ENCODE data around the gene MAP2K6.

MAP2K6 gene

GRCh38 chr17:69539781-69540319 lies 125.4 kb downstream of the MAP2K6 start:
- no peak for DNase-seq

- DNase-seq = no peak
These were observed 125.9 kb downstream of the MAP2K6 start for GRCh38 chr17:69540356-69540755.

- no peak for DNase-seq
These were observed 132.7 kb downstream of the MAP2K6 start for GRCh38 chr17:69547230-69547629.

GRCh38 chr17:69547947-69548346 lies 133.4 kb downstream of the MAP2K6 start:
- DNase-seq = no peak

GRCh38 chr17:69551212-69552010 lies 136.9 kb downstream of the MAP2K6 start:
- no peak for DNase-seq

GRCh38 chr17:69552986-69553667 lies 138.6 kb downstream of the MAP2K6 start:
- DNase-seq = no peak

GRCh38 chr17:69555056-69555455 lies 140.6 kb downstream of the MAP2K6 start:
- no peak for DNase-seq

GRCh38 chr17:69557339-69557738 lies 142.8 kb downstream of the MAP2K6 start:
- no peak for DNase-seq

GRCh38 chr17:69558796-69559195 lies 144.3 kb downstream of the MAP2K6 start:
- no peak for DNase-seq

GRCh38 chr17:69560987-69561441 lies 146.5 kb downstream of the MAP2K6 start:
- DNase-seq = no peak

GRCh38 chr17:69561462-69561861 lies 147.0 kb downstream of the MAP2K6 start:
- DNase-seq = no peak

- DNase-seq = no peak
These were observed 150.9 kb downstream of the MAP2K6 start for GRCh38 chr17:69565447-69565846.

- DNase-seq = no peak
These were observed 152.6 kb downstream of the MAP2K6 start for GRCh38 chr17:69567130-69567529.

GRCh38 chr17:69572747-69573146 lies 158.2 kb downstream of the MAP2K6 start:
- DNase-seq = no peak

- DNase-seq = no peak
These were observed 158.9 kb downstream of the MAP2K6 start for GRCh38 chr17:69573396-69573795.

- no peak for DNase-seq
These were observed 160.0 kb downstream of the MAP2K6 start for GRCh38 chr17:69574257-69575197.

GRCh38 chr17:69575346-69575761 lies 160.9 kb downstream of the MAP2K6 start:
- DNase-seq = no peak

GRCh38 chr17:69577098-69577497 lies 162.6 kb downstream of the MAP2K6 start:
- no peak for DNase-seq

- DNase-seq = no peak
These were observed 164.0 kb downstream of the MAP2K6 start for GRCh38 chr17:69578385-69578936.

- DNase-seq = no peak
These were observed 165.6 kb downstream of the MAP2K6 start for GRCh38 chr17:69579961-69580677.

GRCh38 chr17:69581061-69581961 lies 166.8 kb downstream of the MAP2K6 start:
- DNase-seq = peak; percentile 1
